SU-DHL-6 (cell line): ENCODE results near the gene ZNF768.

Source experiments
- EZH2phosphoT487 ChIP-seq: fragments of 200-600 bp; sonication (generic), shearing (Covaris generic); conservative IDR thresholded peaks from 2 replicates; pipeline ENCODE4 v1.6.1; 2018; ENCODE audit warnings: mild to moderate bottlenecking, antibody characterized with exemption, low read length, moderate library complexity, mixed read lengths
- TF ChIP-seq, protein P1 (sequence below): fragments of 200-600 bp; sonication (generic); IDR thresholded peaks from one replicate; pipeline ENCODE4 v1.5.1; 2017; ENCODE audit warnings: antibody characterized with exemption, mild to moderate bottlenecking, low read length, moderate library complexity; ENCODE audit not compliant: insufficient read depth, poor library complexity, severe bottlenecking

DNA sequence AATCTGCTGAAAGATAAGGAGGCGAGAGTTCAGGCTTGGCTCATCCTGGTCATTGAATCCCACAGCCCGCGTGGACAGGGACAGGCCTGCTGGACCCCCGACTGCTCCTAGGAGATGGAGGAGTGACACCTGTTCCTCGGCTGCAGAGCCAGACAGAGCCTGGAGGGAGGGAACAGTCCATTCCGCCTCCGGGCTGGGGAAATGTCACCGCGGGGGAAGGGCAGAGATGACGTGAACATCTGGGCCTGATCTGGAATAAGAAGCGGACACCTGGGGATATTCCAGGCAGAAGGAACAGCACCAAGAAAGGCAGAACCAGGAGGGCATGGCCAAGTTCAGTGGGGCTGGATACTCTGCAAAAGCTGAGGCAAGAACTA is 6.8 kb upstream of the ZNF768 start:
- TF ChIP-seq, protein P1, sequence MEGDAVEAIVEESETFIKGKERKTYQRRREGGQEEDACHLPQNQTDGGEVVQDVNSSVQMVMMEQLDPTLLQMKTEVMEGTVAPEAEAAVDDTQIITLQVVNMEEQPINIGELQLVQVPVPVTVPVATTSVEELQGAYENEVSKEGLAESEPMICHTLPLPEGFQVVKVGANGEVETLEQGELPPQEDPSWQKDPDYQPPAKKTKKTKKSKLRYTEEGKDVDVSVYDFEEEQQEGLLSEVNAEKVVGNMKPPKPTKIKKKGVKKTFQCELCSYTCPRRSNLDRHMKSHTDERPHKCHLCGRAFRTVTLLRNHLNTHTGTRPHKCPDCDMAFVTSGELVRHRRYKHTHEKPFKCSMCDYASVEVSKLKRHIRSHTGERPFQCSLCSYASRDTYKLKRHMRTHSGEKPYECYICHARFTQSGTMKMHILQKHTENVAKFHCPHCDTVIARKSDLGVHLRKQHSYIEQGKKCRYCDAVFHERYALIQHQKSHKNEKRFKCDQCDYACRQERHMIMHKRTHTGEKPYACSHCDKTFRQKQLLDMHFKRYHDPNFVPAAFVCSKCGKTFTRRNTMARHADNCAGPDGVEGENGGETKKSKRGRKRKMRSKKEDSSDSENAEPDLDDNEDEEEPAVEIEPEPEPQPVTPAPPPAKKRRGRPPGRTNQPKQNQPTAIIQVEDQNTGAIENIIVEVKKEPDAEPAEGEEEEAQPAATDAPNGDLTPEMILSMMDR, result no peak
- no peak for TF ChIP-seq EZH2phosphoT487
